ENCODE measurements around the gene TBX10. TPM values are rescaled to one million over a fixed set of nuclear protein-coding genes. Genes with fewer than 3 reads are reported as not detected.

The TBX10 gene
- total and polyA plus RNA-seq, 2 of the 8 experiments (the other 6 are each of a cell fraction or from before 2014, with no cell fraction given), result 0.09 TPM; not detected in 1

DNA sequence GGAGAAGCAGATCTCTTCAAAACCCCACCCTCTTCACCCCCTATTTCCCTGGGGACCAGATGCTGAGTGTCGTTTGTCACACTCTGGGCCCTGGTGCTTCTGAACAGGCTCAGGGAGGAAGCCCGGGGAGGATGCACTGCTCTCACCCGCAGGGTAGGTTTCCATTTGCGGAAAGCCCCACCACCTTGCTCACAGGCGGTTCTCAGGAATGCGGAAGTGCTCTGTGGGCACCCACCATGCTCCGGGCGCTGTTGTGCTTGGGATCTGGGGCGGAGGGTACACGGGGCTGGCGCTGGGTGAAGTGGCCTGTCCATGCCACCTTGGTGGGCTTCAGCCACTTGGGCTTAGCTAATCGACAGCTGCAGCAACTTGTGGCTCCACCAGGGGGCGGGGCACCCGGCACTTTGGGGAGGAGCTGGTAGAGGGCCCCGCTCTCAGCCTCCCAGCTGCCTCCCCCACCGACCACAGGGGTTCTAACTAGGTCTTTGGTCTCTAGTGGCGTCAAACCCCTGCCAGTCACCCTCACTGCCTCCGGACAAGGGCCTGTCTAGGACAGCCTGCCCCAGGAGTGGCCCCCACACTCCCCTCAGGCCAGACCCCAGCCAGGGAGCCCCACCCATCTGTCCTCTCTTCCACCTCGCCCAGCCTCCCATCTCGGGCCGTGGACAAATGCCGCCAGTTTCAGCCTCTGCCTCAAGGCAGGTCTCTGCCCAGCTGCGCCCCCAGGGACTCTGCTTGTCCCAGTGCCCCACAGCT lies 25.4 kb downstream of the TBX10 start:
- H3K27ac ChIP-seq (ENCODE audit: low read depth, low read length), result no peak overlapping the region
- no peak overlapping the region for H2BK120ac ChIP-seq (replicated peaks; ENCODE audit: low read depth, low read length)
- peaks cover 4% of the 10 kb centered on the region; the same call in 1 of the 2 replicates for H3K23me2 ChIP-seq (ENCODE audit: low read depth, low read length)
- H3K4ac ChIP-seq (replicated peaks; ENCODE audit: insufficient read length, low read depth, low read length), result no peak overlapping the region
- peak overlapping the region; percentile 72; the same call in 1 of the 2 replicates for H2BK15ac ChIP-seq (ENCODE audit: low read length)
- CTCF ChIA-PET (ENCODE audit: partially characterized antibody), result interaction anchor here (0.6 to 7.3 kb wide), 37 partner anchors 8 to 116 kb away, joined by 3 to 117 read pairs (median 3); partner anchors contain the start of genes GSTP1 and NUDT8
- 46% methylated on average over 22 of the region's 23 CpGs; no CpG with 5 or more reads in 1 of the 2 experiments for WGBS, 2 experiments (ENCODE audit: extremely low coverage in 1 of 2, insufficient coverage in 1 of 2, insufficient read length in 1 of 2, insufficient replicate concordance in 2 of 2, low coverage in 1 of 2, low lambda C conversion rate in 2 of 2, missing lambda C conversion rate in 1 of 2)
- H3K4me2 ChIP-seq (ENCODE audit: insufficient read depth in 1 of 2, low read depth in 2 of 2, low read length in 2 of 2), result peak overlapping the region; percentile 15 to 57; a peak in 3 of 4 replicates
- H3K23ac ChIP-seq (ENCODE audit: insufficient read length), result no peak overlapping the region
- POLR2A ChIA-PET (ENCODE audit: partially characterized antibody), result interaction anchor here (0.6 to 10.7 kb wide), 7 partner anchors 9 to 356 kb away, joined by 3 to 194 read pairs (median 5); partner anchors contain the start of genes GSTP1 and NUDT8
- no peak overlapping the region for H2AFZ ChIP-seq (ENCODE audit: low read length)
- peaks cover 13 to 36% (median 31%) of the 10 kb centered on the region in 4 experiments for H3K4me1 ChIP-seq (replicated peaks in 1 of 4; ENCODE audit: control insufficient read depth in 3 of 4, insufficient read depth in 4 of 4, low read length in 3 of 4)
- H3K56ac ChIP-seq (replicated peaks; ENCODE audit: insufficient read length, low read depth, low read length), result no peak overlapping the region
- H3K36me3 ChIP-seq (ENCODE audit: control insufficient read depth in 2 of 4, insufficient read depth in 4 of 4, low read length in 3 of 4), result peaks cover 5 to 19% (median 10%) of the 10 kb centered on the region in 4 experiments; a peak in 7 of 8 replicates
- no peak overlapping the region for H3K14ac ChIP-seq (ENCODE audit: insufficient read length)
- H3K79me1 ChIP-seq (ENCODE audit: low read depth, low read length), result no peaks in the 10 kb centered on the region
- peak overlapping the region; percentile 40 for H4K91ac ChIP-seq (replicated peaks; ENCODE audit: insufficient read length, low read length)
- H2BK20ac ChIP-seq (ENCODE audit: low read length), result no peak overlapping the region
- no peak overlapping the region for H3K9ac ChIP-seq (replicated peaks in 1 of 4; ENCODE audit: extremely low read depth in 1 of 4, low read depth in 3 of 4, low read length in 3 of 4)
- peak overlapping the region in 1 of 4 experiments; percentile 18; a peak in 1 of 8 replicates for H3K4me3 ChIP-seq (ENCODE audit: extremely low read depth in 1 of 4, insufficient read depth in 2 of 4, low read depth in 3 of 4, low read length in 4 of 4)
- H3K9me3 ChIP-seq (ENCODE audit: insufficient read depth in 2 of 2, low read depth in 1 of 2, low read length in 1 of 2), result no peaks in the 10 kb centered on the region; a peak in 1 of 4 replicates
- H2BK12ac ChIP-seq (ENCODE audit: low read depth, low read length), result peak overlapping the region; percentile 50; the same call in 1 of the 2 replicates
- no peak overlapping the region; the same call in 1 of the 2 replicates for H4K8ac ChIP-seq (ENCODE audit: extremely low read depth, insufficient read depth, low read length)
- FAIRE-seq (no peak), DNase-seq (ENCODE audit: low read depth in 1 of 2, low spot score in 2 of 2) (peak in 1 of 2 experiments; percentile 93)
- H4K5ac ChIP-seq (ENCODE audit: insufficient read length, low read depth, low read length), result no peak overlapping the region
- H2BK5ac ChIP-seq (ENCODE audit: low read depth, low read length), result peak overlapping the region; percentile 60; the same call in 1 of the 2 replicates
- no peak overlapping the region; the same call in none of the 2 replicates for H3K18ac ChIP-seq (ENCODE audit: extremely low read depth, low read length)
- peaks cover 0 to 10% (median 5%) of the 10 kb centered on the region in 4 experiments; a peak in 6 of 7 replicates for H3K27me3 ChIP-seq (replicated peaks in 1 of 4; ENCODE audit: control insufficient read depth in 3 of 4, extremely low read depth in 1 of 4, insufficient read depth in 3 of 4, low read length in 3 of 4)
- 0 out of 2 replicates have a peak overlapping the region, but pooled peaks have one; percentile 86 for H2AK5ac ChIP-seq (ENCODE audit: low read depth, low read length)
- no peaks in the 10 kb centered on the region for H3K79me2 ChIP-seq (ENCODE audit: control insufficient read depth in 1 of 2, insufficient read depth in 2 of 2, low read length in 2 of 2)
- peaks cover 0 to 6% of the 10 kb centered on the region in 2 experiments for H4K20me1 ChIP-seq (replicated peaks in 1 of 2; ENCODE audit: control insufficient read depth in 1 of 2, insufficient read depth in 2 of 2, low read length in 2 of 2)
- TF ChIP-seq, protein P1, sequence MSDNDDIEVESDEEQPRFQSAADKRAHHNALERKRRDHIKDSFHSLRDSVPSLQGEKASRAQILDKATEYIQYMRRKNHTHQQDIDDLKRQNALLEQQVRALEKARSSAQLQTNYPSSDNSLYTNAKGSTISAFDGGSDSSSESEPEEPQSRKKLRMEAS (IDR thresholded peaks at IDR 0.05), result 0 out of 2 replicates have a peak, but pooled peaks have one; percentile 11
- no peak for TF ChIP-seq CBX8 (IDR thresholded peaks at IDR 0.05; ENCODE audit: borderline replicate concordance, low read depth, low read length)
- TF ChIP-seq RAD21 (IDR thresholded peaks at IDR 0.05 in 1 of 2, conservative IDR thresholded peaks at IDR 0.05 in 1 of 2; ENCODE audit: low read depth in 2 of 2, low read length in 2 of 2), result peak; percentile 24 to 45
- TF ChIP-seq, protein P2, sequence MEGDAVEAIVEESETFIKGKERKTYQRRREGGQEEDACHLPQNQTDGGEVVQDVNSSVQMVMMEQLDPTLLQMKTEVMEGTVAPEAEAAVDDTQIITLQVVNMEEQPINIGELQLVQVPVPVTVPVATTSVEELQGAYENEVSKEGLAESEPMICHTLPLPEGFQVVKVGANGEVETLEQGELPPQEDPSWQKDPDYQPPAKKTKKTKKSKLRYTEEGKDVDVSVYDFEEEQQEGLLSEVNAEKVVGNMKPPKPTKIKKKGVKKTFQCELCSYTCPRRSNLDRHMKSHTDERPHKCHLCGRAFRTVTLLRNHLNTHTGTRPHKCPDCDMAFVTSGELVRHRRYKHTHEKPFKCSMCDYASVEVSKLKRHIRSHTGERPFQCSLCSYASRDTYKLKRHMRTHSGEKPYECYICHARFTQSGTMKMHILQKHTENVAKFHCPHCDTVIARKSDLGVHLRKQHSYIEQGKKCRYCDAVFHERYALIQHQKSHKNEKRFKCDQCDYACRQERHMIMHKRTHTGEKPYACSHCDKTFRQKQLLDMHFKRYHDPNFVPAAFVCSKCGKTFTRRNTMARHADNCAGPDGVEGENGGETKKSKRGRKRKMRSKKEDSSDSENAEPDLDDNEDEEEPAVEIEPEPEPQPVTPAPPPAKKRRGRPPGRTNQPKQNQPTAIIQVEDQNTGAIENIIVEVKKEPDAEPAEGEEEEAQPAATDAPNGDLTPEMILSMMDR (IDR thresholded peaks at IDR 0.05; ENCODE audit: control extremely low read depth in 1 of 3, insufficient read depth in 1 of 3, low read depth in 1 of 3, low read length in 3 of 3), result peak in 2 of 3 experiments; percentile 77 to 79; a peak in 3 of 4 replicates
- 0 out of 2 replicates have a peak, but pooled peaks have one; percentile 21 for TF ChIP-seq JUN (IDR thresholded peaks at IDR 0.05; ENCODE audit: low read depth, low read length)
- no peak for TF ChIP-seq CTBP2 (IDR thresholded peaks at IDR 0.05; ENCODE audit: borderline replicate concordance, insufficient read depth, insufficient read length, low read length)
